Measurements from ENCODE around the gene HELZ.
"Not testable (repeated sequence)": the region's sequence is repeated elsewhere in the genome, so short reads cannot be mapped to it uniquely, and the experiment has no call there.

The HELZ gene

DNA sequence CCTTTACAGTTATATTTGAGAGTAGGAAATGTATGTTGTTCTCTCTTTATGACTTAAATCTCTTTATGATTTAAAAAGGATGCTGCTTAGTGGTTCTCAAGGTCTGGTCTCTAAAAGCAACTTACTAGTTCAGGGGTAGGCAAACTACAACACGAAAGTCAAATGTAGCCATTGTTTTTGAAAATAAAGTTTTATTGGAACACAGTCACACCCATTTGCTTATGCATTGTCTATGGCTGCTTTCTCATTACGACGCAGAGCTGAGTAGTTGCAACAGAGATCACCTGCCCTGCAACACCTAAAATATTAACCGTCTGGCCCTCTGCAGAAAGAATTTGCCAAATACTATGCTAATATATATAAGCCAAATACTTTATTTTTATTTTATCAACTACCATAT is 58.2 kb downstream of the HELZ start:
- no peak for DNase-seq (ENCODE audit: low spot score)

DNA sequence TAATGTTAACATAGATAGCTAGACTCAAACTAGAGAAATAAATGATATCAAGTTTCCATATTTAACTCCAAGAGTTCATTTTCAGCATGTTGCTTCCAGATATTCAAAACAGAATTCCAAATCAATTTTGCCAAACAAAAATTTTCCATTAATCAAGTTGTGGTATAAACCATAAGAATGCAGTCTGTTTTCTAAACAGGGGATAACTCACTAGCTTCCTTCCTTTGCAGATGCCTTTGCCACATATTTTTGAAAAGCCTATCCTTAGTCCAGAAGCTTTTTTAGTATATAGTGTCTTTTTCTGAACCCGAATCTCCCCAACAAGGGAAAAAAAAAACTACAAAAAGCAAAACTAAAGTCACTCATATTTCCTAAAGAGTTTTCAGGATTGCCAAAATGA is 61.5 kb downstream of the HELZ start:
- DNase-seq (ENCODE audit: low spot score), result no peak

DNA sequence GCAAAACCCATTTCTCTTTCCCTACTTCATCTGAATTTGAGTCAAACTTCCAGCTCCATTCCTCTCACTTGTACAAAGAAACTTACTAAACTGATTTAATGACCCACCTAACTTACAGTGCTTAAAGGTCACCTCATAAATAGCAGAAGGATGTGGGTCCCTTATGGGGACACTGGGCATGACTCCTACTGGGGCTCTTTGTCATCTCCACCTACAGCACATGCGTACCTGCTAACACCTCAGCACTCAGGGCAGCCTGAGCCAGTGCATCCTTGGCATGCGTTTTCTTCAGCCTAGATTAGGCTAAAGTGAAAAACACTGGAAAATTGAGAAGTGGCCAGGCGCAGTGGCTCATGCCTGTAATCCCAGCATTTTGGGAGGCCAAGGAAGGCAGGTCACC is 63.2 kb downstream of the HELZ start:
- no peak for DNase-seq (ENCODE audit: low spot score)

DNA sequence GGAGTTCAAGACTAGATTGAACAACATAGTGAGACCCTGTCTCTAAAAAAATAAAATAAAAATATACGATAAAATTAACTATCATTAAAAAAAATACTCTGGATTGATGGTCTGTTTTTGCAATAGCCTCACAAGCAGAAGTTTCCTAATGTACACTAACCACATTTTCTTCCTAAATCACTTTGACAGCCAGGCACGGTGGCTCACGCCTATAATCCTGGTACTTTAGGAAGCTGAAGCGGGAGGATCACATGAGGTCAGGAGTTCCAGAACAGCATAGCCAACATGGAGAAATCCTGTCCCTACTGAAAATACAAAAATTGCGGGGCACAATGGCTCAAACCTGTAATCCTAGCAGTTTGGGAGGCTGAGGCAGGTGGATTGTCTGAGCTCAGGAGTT is 64.7 kb downstream of the HELZ start:
- DNase-seq (ENCODE audit: low spot score), result no peak

DNA sequence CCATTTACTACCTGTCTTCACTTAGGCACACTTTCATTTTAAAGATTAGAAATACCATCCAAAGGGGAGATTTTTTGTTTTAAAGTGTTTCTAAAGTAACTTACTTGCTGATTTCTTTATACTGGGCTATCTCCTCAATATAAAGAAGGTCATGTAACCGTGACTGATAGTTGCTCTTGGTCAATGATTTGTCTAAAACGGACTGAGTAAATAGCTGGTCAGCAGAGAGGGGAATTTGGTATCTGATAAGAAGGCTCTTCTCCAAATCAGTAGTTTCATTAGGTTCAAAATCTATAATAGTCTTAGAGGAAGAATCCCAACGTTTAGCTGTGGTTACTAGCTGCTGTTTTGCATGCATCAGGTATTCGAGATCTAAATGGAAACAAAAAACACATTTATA is 66.4 kb downstream of the HELZ start:
- peak; percentile 9 for DNase-seq (ENCODE audit: low spot score)

DNA sequence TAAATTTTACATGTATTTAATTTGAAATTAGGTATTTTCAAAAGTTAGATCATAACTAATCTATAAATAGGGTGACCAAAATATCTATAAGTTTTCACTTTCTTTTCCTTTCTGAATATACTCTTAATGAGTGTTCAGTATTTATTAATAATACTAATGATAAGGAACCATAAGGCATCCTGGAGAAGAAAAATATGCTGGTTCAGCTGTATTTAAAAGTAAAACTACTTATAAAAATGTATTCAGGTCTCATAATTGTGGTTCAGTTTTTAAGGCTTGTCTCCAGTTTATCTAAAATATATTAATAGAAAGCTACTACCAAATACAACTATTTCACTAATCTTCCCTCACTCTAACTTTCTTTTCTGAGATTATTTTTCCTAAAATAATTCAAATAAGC is 67.3 kb downstream of the HELZ start:
- DNase-seq (ENCODE audit: low spot score), result no peak

DNA sequence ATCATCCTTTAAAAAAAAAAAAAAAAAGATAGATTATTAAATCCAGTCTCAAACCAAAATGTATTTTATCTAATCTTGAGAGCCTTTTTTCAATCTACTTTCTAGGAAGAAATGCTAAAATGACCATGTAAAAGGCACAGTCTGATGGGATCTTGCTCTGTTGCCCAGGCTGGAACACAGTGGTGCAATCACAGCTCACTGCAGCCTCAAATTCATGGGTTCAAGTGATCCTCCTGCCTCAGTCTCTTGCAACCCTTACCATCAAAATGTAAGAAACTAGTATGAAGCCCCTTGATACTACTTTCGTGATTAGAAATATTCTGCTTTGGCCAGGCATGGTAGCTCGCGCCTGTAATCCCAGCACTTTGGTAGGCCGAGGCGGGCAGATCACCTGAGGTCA is 70.8 kb downstream of the HELZ start:
- DNase-seq (ENCODE audit: low spot score), result no peak

DNA sequence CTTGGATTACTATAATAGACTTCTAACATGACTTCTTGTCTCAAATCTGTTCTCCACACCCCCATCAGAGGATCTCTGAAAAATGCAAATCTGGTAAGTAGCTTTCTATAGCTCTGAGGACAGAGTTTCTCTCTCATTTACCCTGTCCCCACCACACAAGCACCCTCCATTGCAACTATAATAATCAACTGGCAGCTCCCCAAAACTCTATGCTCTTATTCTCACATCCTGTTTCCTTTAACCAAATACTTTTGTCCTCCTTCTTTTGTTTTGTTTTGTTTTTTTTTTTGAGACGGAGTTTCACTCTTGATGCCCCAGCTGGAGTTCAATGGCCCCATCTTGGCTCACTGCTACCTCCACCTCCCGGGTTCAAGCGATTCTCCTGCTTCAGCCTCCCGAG is 73.4 kb downstream of the HELZ start:
- no peak for DNase-seq (ENCODE audit: low spot score)

DNA sequence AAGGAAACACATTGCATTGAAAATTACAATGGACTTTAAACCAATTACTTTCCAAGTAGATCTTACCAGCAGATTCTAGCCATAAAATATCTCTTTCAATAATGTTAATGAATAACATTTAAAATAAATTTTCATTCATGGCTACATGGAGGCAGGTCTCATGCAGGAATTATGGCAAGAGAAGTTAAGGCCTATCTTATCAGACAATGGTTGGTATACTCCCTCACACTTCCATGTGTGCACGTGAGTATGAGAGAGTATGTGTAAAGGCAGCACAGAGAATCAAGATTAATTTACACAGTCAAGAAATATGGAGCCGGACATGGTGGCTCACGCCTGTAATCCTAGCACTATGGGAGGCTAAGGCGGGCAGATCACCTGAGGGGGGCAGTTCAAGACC is 76.5 kb downstream of the HELZ start:
- DNase-seq (ENCODE audit: low spot score), result no peak

DNA sequence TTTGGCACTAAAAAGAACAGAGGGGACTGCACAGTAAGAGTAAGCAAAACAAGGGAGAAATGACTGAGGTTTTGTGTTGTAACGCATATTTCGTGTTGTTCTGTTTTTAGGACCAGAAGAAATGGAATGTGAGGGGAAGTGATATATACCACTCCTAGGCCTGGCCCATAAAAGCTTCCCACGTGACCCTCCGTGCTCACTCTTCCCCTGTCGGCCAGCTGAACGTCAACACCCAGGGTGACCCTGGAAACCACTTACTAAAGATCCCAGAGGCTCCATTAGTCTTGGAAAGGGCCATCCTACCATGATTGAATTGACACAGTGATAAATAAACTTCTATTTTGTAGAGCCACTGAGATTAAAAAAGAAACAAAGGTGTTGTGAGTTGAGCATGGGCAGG is 79.8 kb downstream of the HELZ start:
- DNase-seq (ENCODE audit: low spot score), result no peak

DNA sequence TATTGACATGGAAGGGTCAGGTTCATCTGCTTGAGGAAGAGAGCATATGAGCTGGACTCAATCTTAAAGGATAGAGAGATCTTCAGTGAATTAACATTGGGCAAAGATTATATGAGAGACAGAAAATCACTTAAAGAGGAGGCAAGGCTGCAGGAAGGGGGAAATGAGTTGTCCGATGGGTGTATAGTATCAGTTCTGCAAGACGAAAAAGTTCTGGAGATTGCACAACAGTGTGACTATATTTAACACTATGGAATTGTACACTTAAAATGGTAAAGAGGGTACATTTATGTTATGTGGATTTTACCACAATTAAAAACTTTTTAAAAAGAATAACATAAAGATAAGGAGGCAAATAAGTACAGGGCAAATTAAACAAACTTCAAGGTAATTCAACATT is 80.7 kb downstream of the HELZ start:
- no peak for DNase-seq (ENCODE audit: low spot score)

DNA sequence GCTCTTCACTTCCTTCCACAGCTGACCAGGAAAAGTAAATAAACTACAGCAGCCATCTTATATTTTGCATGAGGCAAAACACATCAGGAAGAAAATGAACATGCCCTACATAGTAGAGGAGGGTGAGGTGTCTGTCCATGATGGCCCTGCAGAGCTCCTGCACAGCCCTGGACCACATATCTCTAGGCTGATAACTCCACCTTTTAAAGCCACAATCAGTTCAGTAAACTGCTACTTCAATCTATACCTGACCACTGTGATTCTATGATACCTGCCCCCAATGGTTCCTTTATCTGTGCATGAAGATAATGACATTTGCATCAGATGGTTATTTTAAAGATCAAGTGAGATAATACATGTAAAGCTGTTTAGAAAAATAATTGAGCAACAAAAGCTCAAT is 82.2 kb downstream of the HELZ start:
- no peak for DNase-seq (ENCODE audit: low spot score)

DNA sequence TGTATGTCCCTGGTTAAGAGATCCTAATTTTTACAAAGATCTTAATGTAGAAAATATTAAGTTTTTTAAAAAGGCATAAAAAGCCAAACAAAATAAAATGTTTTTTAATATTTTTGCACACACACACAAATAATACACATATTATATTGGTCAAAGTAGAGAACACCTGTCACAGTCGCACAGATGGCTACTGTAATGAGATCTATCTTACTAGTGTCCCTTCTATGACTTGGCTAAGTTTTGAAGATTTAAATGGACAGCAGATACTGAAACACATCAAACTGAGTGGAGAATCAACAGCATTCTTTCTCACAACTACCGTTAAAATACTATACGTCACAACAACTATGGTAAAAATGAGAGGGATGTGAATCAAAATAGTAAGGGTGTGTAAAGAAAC is 83.4 kb downstream of the HELZ start:
- no peak for DNase-seq (ENCODE audit: low spot score)

DNA sequence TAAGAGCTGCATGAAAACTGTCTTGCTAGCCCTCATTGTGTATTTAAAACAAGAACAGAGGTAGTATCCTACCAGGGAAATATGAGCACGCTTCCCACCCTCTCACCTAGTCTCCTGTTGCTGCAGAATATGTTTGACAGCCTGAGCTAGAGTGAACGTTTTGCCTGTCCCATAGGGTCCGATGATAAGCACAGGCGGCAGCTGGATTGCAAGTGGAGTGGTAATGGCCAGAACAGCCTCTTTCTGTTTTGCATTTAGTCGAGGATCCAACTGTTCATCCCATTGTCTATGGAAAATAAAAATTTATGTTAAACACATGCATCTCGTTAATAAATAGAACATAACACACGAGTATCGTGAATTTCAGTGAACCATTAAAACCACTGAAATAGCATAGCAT is 84.2 kb downstream of the HELZ start:
- DNase-seq (ENCODE audit: low spot score), result no peak

DNA sequence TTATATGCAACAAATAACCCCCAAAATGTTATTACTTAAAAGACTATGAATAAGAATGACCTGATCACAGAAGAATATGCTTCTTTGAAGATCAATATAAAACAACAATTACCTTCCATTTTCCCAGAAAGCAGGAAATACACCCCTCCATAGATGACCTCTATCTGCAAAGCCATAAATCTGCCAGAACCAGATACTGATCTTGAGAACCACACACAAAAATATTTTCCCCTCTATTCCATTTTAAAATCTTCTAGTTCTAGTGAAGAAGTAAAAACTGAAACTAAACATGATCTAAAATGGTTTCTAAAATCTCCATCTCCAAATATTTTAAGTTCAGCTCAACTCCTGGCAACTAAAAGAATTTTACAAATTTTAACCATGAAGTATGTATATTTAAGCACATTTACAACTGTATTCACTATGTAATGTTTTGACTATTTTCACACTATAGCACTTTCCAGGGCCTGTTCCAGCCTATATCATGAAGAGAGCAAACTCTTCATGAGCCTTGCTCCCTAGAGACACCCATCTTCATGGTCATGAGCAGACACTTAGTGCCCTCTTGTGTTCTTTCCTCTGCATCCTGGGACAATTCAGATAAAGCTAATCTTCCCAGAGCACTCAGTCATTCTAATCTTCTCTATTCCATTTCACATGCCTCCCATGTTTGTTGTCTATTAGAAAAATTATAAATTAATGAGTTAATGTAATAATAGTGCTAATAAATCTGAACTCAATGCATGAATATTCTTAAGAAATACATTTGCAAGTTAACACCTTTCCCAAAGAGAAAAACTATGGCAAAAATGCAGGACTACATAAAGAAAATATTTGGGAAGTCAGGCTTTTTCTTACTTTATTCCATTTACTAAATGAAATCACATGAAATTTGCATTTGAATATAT is 87.0 kb downstream of the HELZ start:
- peak; percentile 20 for DNase-seq (ENCODE audit: low spot score)

DNA sequence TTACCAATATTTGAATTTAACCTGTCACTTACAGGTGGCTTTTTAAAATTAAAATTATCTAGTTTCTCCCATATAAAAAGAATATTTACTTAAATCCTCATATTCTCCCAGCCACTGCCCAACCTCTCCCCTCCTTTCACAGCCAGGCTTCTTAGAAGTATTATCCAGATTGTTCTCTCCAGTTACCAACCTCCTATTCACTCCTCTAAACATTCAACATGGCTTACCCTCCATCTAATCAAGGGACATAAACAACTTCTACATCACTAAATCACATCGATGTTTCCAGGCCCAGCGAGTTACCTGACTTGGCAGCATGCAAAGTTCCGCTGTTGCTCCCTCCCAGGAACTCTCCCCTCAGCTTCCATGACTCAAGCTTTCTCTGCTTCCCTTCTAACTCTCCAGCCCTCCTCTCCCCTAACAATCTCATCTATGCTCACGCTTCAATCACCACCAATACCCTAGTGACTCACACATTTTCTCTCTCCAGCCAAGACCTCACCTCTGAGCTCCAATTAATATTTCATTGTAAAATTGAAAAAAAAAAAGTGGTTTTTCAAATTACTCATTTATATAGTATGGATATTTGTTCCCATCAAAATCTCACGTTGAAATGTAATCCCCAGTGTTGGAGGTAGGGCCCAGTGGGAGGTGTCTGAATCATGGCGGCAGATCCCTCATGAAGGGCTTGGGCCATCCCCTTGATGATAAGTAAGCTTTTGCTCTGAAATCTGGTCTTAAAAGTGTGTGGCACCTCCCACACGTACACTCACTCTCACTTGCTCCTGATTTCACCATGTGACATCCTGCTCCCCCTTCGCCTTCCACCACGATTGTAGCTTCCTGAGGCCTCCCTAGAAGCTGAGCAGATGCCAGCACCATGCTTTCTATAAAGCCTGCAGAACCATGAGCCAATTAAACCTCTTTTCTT is 88.5 kb downstream of the HELZ start:
- DNase-seq (ENCODE audit: low spot score), result no peak

DNA sequence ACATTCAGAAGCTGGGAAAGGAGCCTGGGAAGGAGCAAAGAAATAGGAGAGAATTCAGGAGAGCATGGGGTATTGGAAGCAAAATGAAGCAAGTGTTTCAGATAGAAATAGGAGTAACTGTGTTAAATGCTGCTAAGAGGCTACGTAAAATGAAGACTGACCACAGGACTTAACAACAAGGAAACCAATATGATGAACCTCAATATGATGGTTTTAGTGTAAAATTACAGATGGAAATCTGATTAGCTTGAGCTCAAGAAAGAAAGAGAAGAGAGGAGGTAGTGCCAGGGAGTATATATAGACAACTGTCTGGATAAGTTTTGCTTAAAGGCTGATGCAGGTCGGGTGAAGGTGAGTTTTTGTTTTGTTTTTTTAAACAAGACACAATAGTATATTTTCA is 92.2 kb downstream of the HELZ start:
- no peak for DNase-seq (ENCODE audit: low spot score)

DNA sequence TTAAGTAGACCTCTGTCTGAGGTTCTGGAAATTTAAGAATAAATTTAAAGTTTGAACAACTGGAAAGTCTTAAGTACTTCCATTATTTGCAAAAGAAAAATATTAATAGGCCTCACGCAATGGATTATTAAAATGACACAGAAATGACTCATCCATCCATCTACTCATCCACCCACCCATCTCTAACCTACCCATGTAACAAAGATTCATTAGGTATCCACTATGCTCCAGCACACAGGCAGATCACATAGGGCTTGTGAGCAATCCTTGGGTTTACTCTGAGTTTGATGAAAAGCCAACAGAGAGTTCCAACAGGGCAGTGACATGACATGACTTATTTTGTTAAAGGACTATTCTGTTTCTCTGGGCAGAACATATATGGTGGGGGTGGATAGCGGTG is 93.3 kb downstream of the HELZ start:
- no peak for DNase-seq (ENCODE audit: low spot score)

DNA sequence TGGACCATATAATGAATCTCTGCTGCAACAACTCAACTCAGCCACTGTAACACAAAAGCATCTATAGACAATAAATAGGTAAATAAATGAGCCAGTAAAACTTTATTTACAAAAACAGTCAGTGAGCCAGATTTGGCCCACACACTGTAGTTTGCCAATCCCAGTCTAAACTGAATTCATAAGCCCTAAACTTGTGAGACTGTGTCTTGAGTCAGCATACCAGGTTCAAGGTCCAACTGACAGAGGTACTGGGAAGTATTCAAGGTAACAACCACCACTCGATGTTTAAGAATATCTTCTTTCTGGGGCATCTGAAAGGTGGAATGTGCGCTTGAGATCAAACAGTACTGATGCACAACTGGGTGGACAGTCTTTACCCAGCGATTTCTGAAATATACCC is 94.2 kb downstream of the HELZ start:
- DNase-seq (ENCODE audit: low spot score), result no peak

DNA sequence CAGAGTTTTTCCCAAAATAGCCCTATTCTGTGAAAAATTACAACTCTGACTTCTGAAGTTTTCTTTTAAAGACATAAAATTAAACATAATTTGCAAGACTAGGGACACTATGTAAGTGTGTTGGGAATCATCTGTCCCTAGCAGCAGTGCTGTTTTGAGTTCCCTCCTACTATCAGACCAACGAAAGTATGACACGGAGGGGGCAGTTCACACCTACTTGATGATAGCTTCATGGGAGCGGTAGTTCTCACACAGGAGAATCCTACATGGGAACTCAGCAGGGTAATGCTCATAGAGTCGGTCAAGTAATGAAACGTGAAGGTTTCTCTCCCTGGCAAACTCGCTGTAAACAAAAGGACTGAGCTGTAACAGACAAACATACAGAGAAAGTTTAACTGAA is 96.6 kb downstream of the HELZ start:
- no peak for DNase-seq (ENCODE audit: low spot score)

DNA sequence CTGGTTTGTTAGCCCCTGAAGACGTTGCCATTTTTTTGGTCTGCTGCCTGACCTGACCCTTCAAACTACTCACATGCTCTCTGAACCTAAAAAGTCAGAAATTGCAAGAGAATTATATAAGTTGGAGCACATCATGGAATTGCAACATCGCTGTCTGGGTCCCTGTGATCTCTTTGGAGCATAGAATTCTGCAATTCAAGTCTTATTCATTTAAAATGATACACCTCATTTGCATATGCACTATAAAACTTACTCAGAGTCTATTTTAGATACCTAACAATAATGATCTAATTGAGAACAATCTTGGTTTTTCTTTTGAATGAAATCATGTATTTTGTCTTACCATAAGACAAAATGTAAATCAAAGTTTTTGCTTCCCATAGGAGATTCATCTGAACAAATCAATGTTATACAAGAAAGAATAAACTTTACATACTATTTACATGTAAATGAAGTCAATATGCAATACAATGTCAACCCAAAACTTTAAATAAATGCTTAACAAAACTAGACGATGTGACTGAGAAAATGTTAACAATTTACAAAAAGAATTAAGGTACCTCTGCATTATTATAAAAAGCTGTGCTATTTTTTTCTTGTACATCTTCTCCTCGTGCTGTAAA is 99.7 kb downstream of the HELZ start:
- no peak for DNase-seq (ENCODE audit: low spot score)

DNA sequence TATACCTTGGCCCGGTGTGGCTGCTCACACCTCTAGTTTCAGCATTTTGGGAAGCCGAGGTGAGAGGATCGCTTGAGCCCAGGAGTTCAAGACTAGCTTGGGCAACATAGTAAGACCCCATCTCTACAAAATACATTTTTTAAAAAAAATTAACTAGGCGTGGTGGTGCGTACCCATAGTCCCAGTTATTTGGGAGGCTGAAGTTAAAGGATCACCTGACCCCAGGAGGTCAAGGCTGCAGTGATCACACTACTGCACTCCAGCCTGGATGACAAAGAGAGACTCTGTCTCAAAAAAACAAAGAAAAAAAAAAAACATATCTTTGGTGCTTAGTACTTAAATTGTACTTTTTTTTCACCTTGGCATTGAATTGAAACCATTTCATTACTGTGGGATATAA is 101.7 kb downstream of the HELZ start:
- no peak for DNase-seq (ENCODE audit: low spot score)

DNA sequence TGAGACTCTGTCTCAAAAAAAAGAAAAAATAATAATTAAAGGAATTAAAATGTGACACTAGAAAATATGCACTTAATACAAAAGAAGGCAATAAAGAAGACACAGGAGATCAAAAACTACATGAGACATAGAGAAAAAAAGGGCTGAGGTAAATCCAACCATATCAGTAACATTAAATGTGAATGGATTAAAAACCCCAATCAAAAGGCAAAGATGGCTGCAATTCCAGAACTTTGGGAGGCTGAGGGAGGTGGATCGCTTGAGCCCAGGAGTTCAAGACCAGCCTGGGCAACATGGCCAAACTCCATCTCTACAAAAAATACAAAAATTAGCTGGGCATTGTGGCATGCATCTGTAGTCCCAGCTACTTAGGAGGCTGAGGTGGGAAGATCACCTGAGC is 103.0 kb downstream of the HELZ start:
- DNase-seq (ENCODE audit: low spot score), result not testable (repeated sequence)
